ENCODE measurements around the gene KIAA1755.

The KIAA1755 gene

GRCh38 chr20:38208088-38208487 lies 52.4 kb downstream of the KIAA1755 start:
- no peak for DNase-seq

- DNase-seq: no peak
These were observed 52.9 kb downstream of the KIAA1755 start for GRCh38 chr20:38207621-38208020.

- DNase-seq: no peak
These were observed 55.5 kb downstream of the KIAA1755 start for GRCh38 chr20:38205001-38205400.

- no peak for DNase-seq
These were observed 56.6 kb downstream of the KIAA1755 start for GRCh38 chr20:38203981-38204357.

- DNase-seq: no peak
These were observed 57.1 kb downstream of the KIAA1755 start for GRCh38 chr20:38203337-38203980.

GRCh38 chr20:38202982-38203293 lies 57.6 kb downstream of the KIAA1755 start:
- DNase-seq: no peak

GRCh38 chr20:38202153-38202981 lies 58.2 kb downstream of the KIAA1755 start:
- DNase-seq: no peak

- no peak for DNase-seq
These were observed 59.2 kb downstream of the KIAA1755 start for GRCh38 chr20:38201356-38201755.

- DNase-seq: no peak
These were observed 59.9 kb downstream of the KIAA1755 start for GRCh38 chr20:38200646-38201045.

GRCh38 chr20:38199501-38200390 lies 60.8 kb downstream of the KIAA1755 start:
- no peak for DNase-seq

GRCh38 chr20:38198238-38198861 lies 62.2 kb downstream of the KIAA1755 start:
- no peak for DNase-seq

- DNase-seq: no peak
These were observed 62.9 kb downstream of the KIAA1755 start for GRCh38 chr20:38197619-38198018.

- no peak for DNase-seq
These were observed 63.3 kb downstream of the KIAA1755 start for GRCh38 chr20:38197217-38197616.

- no peak for DNase-seq
These were observed 63.9 kb downstream of the KIAA1755 start for GRCh38 chr20:38196592-38196991.

GRCh38 chr20:38196076-38196475 lies 64.5 kb downstream of the KIAA1755 start:
- no peak for DNase-seq

- no peak for DNase-seq
These were observed 65.0 kb downstream of the KIAA1755 start for GRCh38 chr20:38195521-38195920.

- DNase-seq: no peak
These were observed 65.5 kb downstream of the KIAA1755 start for GRCh38 chr20:38194971-38195504.

GRCh38 chr20:38193586-38194105 lies 66.9 kb downstream of the KIAA1755 start:
- no peak for DNase-seq

- DNase-seq: no peak
These were observed 68.1 kb downstream of the KIAA1755 start for GRCh38 chr20:38192323-38192885.

GRCh38 chr20:38191654-38192053 lies 68.9 kb downstream of the KIAA1755 start:
- DNase-seq: no peak

- DNase-seq: no peak
These were observed 69.6 kb downstream of the KIAA1755 start for GRCh38 chr20:38190936-38191371.

All from amygdala (tissue), 56 donors.